Hepatocyte (in vitro differentiated cells): ENCODE data around the gene FRMPD4.

Experiments used
- CTCF ChIP-seq: fragments of 200-600 bp; sonication (generic); IDR thresholded peaks from 2 replicates; pipeline ENCODE4 v1.5.1; 2016; ENCODE audit warnings: antibody characterized with exemption, mild to moderate bottlenecking; ENCODE audit not compliant: poor library complexity
- EZH2 ChIP-seq: fragments of 200-600 bp; sonication (generic); IDR thresholded peaks from 2 replicates; pipeline ENCODE4 v1.6.1; 2016; ENCODE audit warnings: antibody characterized with exemption, mild to moderate bottlenecking, borderline replicate concordance
- EZH2phosphoT487 ChIP-seq: fragments of 200-600 bp; sonication (generic); IDR thresholded peaks from one replicate; pipeline ENCODE4 v1.6.1; 2018; ENCODE audit warnings: antibody characterized with exemption, mild to moderate bottlenecking, low read depth, moderate library complexity; ENCODE audit not compliant: unreplicated experiment, severe bottlenecking

- TF ChIP-seq CTCF (no peak), EZH2 (no peak), EZH2phosphoT487 (no peak)
These were observed 471.8 kb downstream of the FRMPD4 start for GRCh38 chrX:12610079-12610478.
